Transverse colon (tissue), 4 donors: ENCODE data around the gene RAD23B. TPM values are rescaled to one million over a fixed set of nuclear protein-coding genes. Genes with fewer than 3 reads are reported as not detected.

ENCODE experiments used
- DNase-seq: peaks from one replicate; pipeline ENCODE4 v3.0.0-alpha.2; 2019
- H3K27ac ChIP-seq, 4 donors: fragments of 200-600 bp; sonication (generic); 2 replicates each; pipeline ENCODE4 v1.5.1; 2016 to 2018; ENCODE audit warnings: inconsistent platforms in 4 of 4
- H3K27me3 ChIP-seq: fragments of 200-600 bp; sonication (generic); 2 replicates; pipeline ENCODE4 v1.5.1; 2017; ENCODE audit warnings: inconsistent platforms
- H3K36me3 ChIP-seq, 4 donors: fragments of 200-600 bp; sonication (generic); 2 replicates each; pipeline ENCODE4 v1.5.1; 2017 to 2019; ENCODE audit warnings: inconsistent platforms in 4 of 4
- H3K4me1 ChIP-seq, 4 donors: fragments of 200-600 bp; sonication (generic); 2 replicates each; pipeline ENCODE4 v1.5.1; 2017 to 2020; ENCODE audit warnings: inconsistent platforms in 4 of 4
- H3K4me3 ChIP-seq, 4 donors: fragments of 200-600 bp; sonication (generic); 1 replicate in 1 of 4; 2 replicates in 3 of 4; pipeline versions ENCODE4 v1.5.1 to v1.6.1; 2017 to 2019; ENCODE audit warnings: inconsistent platforms in 4 of 4
- H3K9me3 ChIP-seq, 2 donors: fragments of 200-600 bp; sonication (generic); 2 replicates each; pipeline ENCODE4 v1.5.1; 2017 to 2019; ENCODE audit warnings: inconsistent platforms in 2 of 2
- EP300 ChIP-seq: sonication (generic); formaldehyde crosslinking; IDR thresholded peaks from one replicate; pipeline ENCODE4 v1.6.1; 2017; ENCODE audit warnings: antibody characterized with exemption, low read depth
- POLR2A ChIP-seq: fragments of 450-650 bp; IDR thresholded peaks from one replicate; pipeline ENCODE4 v1.6.1; 2016; ENCODE audit warnings: antibody characterized with exemption, mild to moderate bottlenecking, moderate library complexity
- POLR2AphosphoS5 ChIP-seq, 3 donors: sonication (generic); formaldehyde crosslinking; IDR thresholded peaks; one replicate each; pipeline ENCODE4 v1.6.1; 2016; ENCODE audit warnings: antibody characterized with exemption in 3 of 3
- WGBS, 2 donors: methylation state at CpG; one replicate each; pipeline ENCODE4 v1.1.5; 2018; ENCODE audit warnings: low coverage in 1 of 2; 5-methylcytosine and 5-hydroxymethylcytosine counted together
- in situ Hi-C, 4 donors: fragments of 200-750 bp; cut with MboI; loops; one replicate each; pipeline versions ENCODE4 v1.15.0 to v1.15.1; 2017; ENCODE audit warnings: low sequenced_read_pairs in 3 of 4, low pct_ligation_motif_present in 1 of 4, low pct_unique_long_range_greater_than_20kb in 1 of 4
- intact Hi-C: fragments of 100-400 bp; cut with DNase I; formaldehyde crosslinking; loops from one replicate; pipeline ENCODE4 v1.15.1; 2023; ENCODE audit warnings: low total_unique reads
- total RNA-seq, 4 donors: library from RNA; depleted of rRNA; stranded (reverse); fragments of >200 nt; gene quantifications; one replicate each; pipeline ENCODE4 v1.1.0, GENCODE V29; 2016
- TF ChIP-seq, protein P1 (sequence below), 5 experiments: fragments of 200-600 bp in 3 of 5; fragments of 450-650 bp in 2 of 5; sonication (generic) in 3 of 5; IDR thresholded peaks; 1 replicate in 2 of 5; 2 replicates in 3 of 5; pipeline ENCODE4 v1.5.1; 2016 to 2017; ENCODE audit warnings: antibody characterized with exemption in 5 of 5, inconsistent platforms in 3 of 5, mild to moderate bottlenecking in 2 of 5, moderate library complexity in 1 of 5

RAD23B gene
- total RNA-seq, 4 donors from 2014 or later = 41.8 to 75.2 (median 54.9) TPM

- WGBS, 2 donors = 65 to 72% methylated on average over 4 of the region's 4 CpGs
- no peak overlapping the region for H3K27ac ChIP-seq
Observed at GRCh38 chr9:107323836-107324585, 40.9 kb downstream of the RAD23B start.

GRCh38 chr9:107325842-107326241 lies 42.8 kb downstream of the RAD23B start:
- in situ Hi-C loops = no loop called here
- no peak for DNase-seq
- 100% methylated on average over 1 of the region's 1 CpG for WGBS, 2 donors

More at GRCh38 chr9:107323836-107324585, 40.9 kb downstream of the RAD23B start:
- Histone ChIP-seq H3K27me3 (no peaks in the 10 kb centered on the region), H3K4me1 (no peaks in the 10 kb centered on the region), H3K4me3 (no peak overlapping the region), H3K9me3 (no peaks in the 10 kb centered on the region), H3K36me3 (peaks cover 0 to 49% (median 16%) of the 10 kb centered on the region in 4 donors)
- in situ Hi-C loops = no loop called here
- no peak for TF ChIP-seq POLR2AphosphoS5 (IDR thresholded peaks at IDR 0.05)
- intact Hi-C loops = no loop called here
- no peak for DNase-seq

DNA sequence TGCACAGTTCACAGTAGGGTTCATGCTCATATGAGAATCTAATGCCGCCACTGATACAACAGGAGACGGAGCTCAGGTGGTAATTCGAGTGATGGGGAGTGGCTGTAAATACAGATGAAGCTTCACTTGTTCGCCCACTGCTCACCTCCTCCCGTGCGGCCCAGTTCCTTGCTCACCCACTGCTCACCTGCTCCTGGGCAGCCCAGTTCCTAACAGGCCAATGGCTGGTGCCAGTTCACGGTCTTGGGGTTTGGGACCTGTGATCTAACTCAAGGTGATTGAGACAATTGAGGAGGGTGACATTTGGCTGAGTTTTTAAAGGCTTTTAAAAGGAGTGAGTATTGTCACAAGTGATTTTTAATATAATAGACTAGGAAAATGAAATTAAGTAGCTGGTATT lies 45.4 kb downstream of the RAD23B start:
- no peak for DNase-seq
- H3K9me3 ChIP-seq = no peaks in the 10 kb centered on the region
- peaks cover 0 to 58% (median 29%) of the 10 kb centered on the region in 4 donors for H3K36me3 ChIP-seq
- intact Hi-C loops (no loop called here), in situ Hi-C loops (no loop called here)
- no peaks in the 10 kb centered on the region for H3K27me3 ChIP-seq
- H3K4me3 ChIP-seq = no peak overlapping the region
- TF ChIP-seq POLR2A (no peak), POLR2AphosphoS5 (IDR thresholded peaks at IDR 0.05) (no peak)
- H3K4me1 ChIP-seq = no peaks in the 10 kb centered on the region
- no peak overlapping the region for H3K27ac ChIP-seq
- 95% methylated on average over 7 of the region's 7 CpGs; no CpG with 5 or more reads in 1 of the 2 donors for WGBS, 2 donors

More at GRCh38 chr9:107325842-107326241, 42.8 kb downstream of the RAD23B start:
- no peaks in the 10 kb centered on the region for H3K27me3 ChIP-seq
- peaks cover 0 to 52% (median 26%) of the 10 kb centered on the region in 4 donors for H3K36me3 ChIP-seq
- TF ChIP-seq POLR2AphosphoS5 (IDR thresholded peaks at IDR 0.05) = no peak
- TF ChIP-seq, protein P1, sequence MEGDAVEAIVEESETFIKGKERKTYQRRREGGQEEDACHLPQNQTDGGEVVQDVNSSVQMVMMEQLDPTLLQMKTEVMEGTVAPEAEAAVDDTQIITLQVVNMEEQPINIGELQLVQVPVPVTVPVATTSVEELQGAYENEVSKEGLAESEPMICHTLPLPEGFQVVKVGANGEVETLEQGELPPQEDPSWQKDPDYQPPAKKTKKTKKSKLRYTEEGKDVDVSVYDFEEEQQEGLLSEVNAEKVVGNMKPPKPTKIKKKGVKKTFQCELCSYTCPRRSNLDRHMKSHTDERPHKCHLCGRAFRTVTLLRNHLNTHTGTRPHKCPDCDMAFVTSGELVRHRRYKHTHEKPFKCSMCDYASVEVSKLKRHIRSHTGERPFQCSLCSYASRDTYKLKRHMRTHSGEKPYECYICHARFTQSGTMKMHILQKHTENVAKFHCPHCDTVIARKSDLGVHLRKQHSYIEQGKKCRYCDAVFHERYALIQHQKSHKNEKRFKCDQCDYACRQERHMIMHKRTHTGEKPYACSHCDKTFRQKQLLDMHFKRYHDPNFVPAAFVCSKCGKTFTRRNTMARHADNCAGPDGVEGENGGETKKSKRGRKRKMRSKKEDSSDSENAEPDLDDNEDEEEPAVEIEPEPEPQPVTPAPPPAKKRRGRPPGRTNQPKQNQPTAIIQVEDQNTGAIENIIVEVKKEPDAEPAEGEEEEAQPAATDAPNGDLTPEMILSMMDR (IDR thresholded peaks at IDR 0.05) = no peak
- no peak for TF ChIP-seq EP300
- TF ChIP-seq POLR2A = no peak
- no peaks in the 10 kb centered on the region for H3K4me1 ChIP-seq
- H3K9me3 ChIP-seq = no peaks in the 10 kb centered on the region
- intact Hi-C loops = no loop called here
- no peak overlapping the region for H3K4me3 ChIP-seq
- no peak overlapping the region for H3K27ac ChIP-seq

GRCh38 chr9:107330420-107330819 lies 47.3 kb downstream of the RAD23B start:
- TF ChIP-seq POLR2A (no peak), EP300 (no peak), POLR2AphosphoS5 (IDR thresholded peaks at IDR 0.05) (no peak)
- TF ChIP-seq, protein P1 (IDR thresholded peaks at IDR 0.05) = no peak
- no peaks in the 10 kb centered on the region for H3K4me1 ChIP-seq
- 47 to 66% methylated on average over 2 of the region's 2 CpGs for WGBS, 2 donors
- H3K27me3 ChIP-seq = no peaks in the 10 kb centered on the region
- no peak overlapping the region for H3K4me3 ChIP-seq
- no peak overlapping the region for H3K27ac ChIP-seq
- in situ Hi-C loops = no loop called here
- H3K36me3 ChIP-seq = peaks cover 0 to 43% (median 20%) of the 10 kb centered on the region in 4 donors
- no peak for DNase-seq
- no peaks in the 10 kb centered on the region for H3K9me3 ChIP-seq
- intact Hi-C loops = loop anchor here (1.0 kb wide), 1 partner anchor 47 kb away; the partner anchor contains the start of gene RAD23B

DNA sequence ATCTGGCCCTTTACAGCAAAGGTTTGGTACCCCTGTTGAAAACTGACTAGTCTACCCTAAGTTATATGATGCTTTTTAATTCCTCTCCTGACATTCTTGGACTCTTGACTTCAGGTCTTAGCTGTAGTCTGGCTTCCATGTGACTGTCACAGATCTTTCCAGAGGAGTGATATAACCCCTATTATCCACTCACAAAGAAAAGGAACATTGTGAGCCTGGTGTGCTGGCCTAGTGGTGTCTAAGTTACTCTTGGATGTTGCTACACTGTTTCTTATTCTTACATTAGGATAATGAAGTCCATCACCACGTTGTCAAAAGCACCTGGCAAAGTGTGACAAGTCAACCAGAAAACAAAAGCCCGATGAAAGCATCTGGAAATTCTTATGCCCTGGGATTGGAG lies 49.8 kb downstream of the RAD23B start:
- no peak for TF ChIP-seq POLR2AphosphoS5 (IDR thresholded peaks at IDR 0.05)
- TF ChIP-seq, protein P1 (IDR thresholded peaks at IDR 0.05) = no peak
- TF ChIP-seq EP300 = no peak
- no peak for TF ChIP-seq POLR2A
- H3K27ac ChIP-seq = no peak overlapping the region
- H3K36me3 ChIP-seq = peaks cover 0 to 35% (median 16%) of the 10 kb centered on the region in 4 donors
- no peak for DNase-seq
- H3K27me3 ChIP-seq = no peaks in the 10 kb centered on the region
- intact Hi-C loops = no loop called here
- no peaks in the 10 kb centered on the region for H3K4me1 ChIP-seq
- no peak overlapping the region for H3K4me3 ChIP-seq
- 94% methylated on average over 2 of the region's 2 CpGs; no CpG with 5 or more reads in 1 of the 2 donors for WGBS, 2 donors
- in situ Hi-C loops = no loop called here
- no peaks in the 10 kb centered on the region for H3K9me3 ChIP-seq
